GM18858 (cell line): ENCODE data around the gene SDHD.

Experiments
- ATAC-seq: cut with Tn5 transposase; IDR thresholded peaks from one replicate; pipeline ENCODE4 v1.9.1; 2021; ENCODE audit not compliant: unreplicated experiment

SDHD gene

DNA sequence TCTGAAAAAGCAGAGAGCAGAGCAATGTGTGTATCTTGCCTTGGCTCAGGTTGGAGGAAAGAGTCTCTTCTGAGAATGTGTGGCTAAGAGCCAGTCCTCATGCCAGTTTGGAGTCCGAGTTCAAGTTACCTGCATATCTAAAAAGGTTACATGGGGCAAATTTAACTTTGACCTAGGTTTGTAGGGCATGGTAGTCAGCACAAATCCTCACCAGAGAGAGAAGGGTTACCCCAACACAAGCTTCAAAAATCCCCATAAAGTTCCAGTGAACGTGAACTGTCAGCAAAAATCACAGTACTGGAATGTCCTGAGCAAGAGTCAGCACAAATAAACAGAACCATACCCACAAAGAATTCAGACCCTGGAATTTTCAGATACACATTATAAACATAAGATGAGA is 13.8 kb downstream of the SDHD start:
- no peak for ATAC-seq

DNA sequence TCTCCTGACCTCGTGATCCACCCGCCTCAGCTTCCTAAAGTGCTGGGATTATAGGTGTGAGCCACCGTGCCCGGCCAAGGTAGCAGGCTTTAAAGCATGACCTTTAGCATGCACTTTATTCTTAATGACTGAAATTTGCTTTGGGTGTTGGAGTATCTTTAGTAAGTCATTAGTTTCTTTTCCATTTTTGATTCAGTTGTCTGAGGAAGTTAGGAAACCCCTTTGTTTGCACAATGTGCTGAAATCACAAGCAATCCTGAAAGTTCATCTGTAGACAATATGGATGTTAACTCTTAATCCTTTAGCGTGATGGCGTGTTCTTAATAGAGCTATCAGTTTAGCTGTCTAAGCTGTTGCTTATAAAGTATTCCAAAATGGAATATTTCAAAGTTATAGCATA is 16.8 kb downstream of the SDHD start:
- no peak for ATAC-seq

DNA sequence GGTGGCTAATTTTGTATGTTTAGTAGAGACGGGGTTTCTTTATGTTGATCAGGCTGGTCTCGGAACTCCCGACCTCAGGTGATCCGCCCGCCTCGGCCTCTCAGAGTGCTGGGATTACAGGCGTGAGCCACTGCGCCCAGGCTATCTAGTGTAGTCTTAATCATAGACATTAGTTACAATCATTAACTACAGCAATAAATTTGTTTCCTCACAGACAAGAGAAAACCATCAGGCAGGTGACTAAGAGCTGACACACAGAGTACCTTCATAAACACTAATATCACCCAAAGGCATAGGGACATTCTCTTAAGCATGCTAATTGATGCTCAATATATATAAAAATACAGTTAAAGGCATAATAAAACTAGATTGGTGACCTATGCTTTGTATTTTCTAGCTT is 19.4 kb downstream of the SDHD start:
- ATAC-seq: no peak

DNA sequence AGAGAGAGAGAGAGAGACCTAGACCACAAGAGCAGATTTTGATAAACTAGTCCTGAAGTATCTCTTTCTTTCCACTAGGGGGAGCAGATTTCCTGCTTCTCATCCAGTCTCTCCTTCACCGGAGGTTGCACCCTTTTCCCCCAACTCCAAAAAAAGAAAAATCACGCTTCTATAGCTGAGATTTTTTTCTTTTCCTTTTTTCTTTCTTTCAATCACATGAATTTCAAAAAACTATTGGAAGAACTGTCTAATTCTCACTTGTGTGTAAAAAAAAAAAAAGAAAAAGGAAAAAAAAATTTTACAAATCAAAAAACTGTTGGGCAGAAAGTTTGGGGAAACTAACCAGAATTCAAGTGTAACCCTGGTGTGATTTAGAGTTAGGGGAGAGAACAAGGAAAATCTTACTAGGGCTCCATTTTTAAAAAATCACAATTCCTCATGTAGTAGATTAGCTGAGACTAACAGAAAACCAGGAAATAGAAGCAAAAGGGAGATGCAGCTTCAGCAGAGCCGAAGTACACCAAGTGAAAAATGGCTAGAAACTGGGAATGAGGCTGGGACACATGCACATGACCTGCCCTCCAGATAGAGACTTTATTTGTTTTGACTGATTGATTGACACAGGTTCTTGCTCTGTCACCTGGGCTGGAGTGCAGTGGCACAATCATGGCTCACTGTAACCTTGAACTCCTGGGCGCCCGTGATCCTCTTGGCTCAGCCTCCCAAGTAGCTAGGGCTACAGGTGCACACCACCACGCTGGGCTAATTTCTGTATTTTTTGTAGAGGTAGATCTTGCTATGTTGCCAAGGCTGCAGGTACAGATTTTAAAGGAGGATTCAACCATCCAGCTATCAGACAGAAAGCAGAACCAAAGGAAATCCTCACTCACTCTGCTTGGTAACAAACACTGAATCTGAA is 27.1 kb downstream of the SDHD start:
- no peak for ATAC-seq

DNA sequence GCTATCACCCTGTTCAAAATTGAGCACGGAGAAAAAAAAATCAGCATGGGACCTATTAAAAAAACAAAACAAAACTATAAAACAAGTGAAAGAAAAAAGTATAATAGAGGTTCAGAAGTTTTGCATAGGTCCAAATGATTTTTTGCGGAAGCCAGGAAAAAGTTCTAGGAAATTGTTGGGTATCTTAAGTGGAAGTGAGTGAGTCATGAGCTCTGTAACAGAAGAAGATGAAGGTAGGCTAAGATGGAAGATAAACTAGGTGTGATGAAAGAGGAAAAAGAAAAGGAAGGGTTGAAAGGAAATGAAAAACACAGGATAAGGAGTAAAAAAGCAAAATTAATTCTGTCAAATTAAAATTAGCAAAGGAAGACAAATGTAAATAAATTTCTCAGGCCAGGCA is 27.8 kb downstream of the SDHD start:
- ATAC-seq: no peak

DNA sequence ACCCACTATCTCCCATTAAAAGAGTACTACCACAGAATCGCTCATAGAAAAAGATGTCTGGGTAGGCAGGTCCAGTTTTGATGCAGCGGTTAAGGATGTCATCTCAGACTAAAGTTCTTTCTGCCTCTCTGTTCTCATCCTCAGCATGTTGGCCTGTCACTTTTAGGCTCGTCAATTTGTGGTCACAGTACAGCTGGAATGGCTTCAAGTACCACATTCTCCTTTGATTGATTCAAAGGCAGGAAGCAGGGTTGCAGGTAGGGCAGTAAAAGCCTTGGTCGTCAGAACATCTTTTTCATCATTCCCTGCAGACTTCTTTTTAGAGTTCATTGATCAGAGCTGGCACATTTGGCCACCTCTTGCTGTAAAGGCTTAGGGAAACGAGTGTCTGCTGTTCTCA is 28.7 kb downstream of the SDHD start:
- ATAC-seq: no peak

DNA sequence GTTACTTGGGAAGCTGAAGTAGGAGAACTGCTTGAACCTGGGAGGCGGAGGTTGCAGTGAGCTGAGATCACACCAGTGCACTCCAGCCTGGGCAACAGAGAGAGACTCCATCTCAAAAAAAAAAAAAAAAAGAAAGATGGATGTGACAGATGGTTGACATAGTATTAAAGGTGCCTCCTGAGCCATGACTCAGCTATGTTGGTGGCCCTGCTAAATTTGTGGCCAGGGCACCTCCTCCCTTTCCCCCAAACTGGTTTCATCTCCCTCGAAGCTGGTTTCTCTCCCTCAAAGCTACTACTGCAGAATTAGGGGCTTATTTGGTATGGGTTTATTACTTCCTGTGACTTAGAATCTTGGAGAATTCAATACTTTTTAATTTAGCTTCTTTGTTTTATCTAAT is 31.5 kb downstream of the SDHD start:
- no peak for ATAC-seq

DNA sequence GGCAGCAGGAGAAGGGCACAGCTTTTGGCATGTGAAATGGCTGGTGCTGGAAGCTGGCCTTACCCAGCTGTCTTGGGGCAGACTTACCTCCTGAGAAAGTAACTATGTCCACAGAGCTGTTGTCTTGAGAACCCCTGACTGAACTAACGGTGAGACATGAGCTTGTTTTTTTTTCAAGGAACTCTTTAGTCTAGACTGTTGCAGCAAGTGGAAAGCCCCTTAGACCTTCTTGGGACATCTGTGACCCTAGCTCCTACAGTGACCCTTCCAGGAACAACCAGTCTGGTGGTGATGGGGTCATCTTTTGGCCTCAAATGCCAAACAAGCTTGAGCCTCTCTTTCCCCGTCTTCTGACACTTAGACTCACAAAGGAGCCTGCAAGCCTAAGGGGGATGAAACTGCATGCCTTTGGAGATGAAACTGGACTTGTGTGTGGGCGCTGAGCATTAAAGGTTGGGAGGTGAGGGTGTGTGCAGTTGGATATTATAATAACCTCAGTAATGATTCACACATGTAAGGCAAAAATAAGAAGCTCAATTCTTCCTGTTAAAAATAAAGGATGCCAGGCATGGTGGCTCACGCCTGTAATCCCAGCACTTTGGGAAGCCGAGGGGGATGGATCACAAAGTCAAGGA is 35.4 kb downstream of the SDHD start:
- ATAC-seq: no peak

DNA sequence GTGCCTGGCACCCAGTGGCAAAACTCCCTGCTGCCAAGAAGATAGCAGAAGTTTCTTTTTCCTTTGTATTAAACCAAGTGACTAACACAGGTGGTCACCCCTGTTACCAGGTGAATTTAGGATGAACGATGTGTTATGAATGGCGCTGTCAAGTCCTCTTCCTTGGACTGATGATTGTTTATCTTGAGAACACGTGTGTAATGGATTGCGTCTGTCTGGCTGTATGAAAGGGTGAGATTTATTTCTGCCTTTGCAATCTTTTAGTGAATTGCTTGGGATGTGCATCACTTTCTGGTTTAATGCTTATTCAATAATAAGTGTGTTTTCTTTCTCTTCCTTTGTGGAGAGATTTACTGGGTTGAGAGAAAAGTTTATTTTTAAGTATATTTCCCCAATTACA is 36.5 kb downstream of the SDHD start:
- no peak for ATAC-seq

DNA sequence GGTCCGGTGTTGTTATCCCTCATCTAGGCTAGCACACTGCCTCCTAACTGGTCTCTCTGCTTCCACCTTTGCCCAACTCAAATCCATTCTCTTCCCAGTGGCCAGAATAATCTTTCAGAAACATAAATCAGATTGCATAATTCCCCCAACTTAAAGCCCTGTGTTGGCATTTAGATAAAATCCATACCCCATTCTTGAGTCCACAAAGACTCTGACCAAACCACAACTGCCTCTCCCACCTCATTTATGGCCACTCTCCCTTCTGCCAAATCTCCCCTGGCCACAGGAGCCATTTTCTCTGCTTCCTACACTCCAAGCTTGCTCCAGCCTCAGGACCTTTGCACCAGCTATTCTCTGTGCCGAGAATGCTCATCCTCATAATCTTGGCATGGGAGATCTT is 40.4 kb downstream of the SDHD start:
- ATAC-seq: no peak

DNA sequence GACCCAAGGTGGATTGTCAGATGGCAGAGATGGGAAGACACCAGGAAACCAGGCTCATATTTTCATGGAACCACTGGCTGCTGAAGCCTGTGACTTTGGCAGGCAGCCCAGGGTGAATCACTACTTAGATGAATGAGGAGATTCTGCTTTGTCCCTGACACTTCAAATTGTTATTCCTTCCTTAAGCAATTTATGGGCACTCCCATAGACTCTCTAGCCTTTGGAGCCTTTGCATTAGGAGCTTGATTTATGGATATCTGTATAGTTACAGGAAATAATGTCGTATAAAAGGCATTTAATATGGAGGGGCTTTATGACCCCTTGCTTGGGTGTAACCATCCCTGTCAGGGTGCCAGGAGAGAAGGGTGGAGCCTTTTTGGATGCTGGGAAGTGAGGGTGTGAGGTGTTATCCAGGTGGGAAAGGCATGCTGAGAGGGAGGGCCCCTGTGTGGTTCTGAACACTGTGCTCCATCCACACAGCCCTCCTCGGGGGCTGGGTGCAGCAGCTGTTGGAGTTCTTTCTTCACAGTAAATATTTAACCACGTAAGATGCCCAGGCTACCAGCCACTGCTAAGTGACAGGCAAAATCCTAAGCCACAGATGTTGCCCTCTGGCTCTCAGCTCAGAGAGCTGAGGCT is 41.9 kb downstream of the SDHD start:
- no peak for ATAC-seq

DNA sequence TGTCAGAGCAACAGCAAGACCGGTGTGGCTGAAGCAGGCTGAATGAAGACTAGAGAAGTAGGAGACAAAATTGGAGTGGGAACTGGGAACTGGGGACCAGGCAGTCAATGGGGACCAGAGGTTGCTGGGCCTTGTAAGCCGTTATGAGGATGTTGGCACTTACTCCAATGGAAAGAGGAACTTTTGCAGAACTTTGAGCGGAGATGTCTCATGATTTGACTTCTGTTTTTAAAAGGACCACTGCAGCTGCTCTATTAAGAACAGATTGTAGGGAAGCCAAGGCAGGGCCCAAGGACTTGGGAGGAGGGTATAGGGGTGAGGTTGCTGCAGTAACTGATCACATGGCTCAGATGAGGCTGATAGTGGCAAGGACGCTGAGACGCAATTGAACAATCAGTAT is 43.0 kb downstream of the SDHD start:
- no peak for ATAC-seq

DNA sequence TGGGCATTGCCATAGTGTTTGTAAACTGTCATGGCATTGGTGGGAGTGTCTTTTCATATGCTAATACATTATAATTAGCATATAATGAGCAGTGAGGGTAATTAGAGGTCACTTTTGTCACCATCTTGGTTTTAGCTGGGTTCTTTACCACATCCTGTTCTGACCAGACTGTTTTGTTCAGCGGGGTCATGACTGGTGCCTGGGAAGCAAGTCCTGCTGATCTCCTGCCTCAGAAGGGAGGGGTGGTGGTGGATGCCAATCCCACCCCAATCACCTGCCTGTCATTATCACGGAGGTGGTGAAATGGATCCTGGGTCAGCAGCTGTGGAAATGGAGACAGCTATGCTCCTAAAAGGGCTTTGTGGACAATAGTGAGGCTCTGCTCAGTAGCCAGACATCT is 46.1 kb downstream of the SDHD start:
- no peak for ATAC-seq

DNA sequence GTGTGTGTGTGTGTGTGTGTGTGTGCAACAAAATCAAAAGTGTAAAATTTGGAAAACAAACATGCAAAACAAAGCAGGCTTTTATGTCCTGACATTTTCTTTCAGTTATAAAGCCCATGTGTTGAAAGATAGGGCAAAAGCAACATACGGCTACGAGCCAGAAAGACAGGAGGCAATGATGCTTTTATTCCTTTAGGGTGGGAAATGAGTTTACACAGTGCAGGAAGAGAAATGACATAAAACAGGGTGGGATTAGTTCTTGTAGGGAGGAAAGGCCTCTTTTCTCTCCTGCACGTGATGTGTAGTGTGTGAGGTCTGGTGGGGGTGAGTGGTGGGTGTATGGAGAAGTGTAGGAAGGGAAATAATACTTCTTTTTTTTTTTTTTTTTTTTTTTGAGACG is 47.8 kb downstream of the SDHD start:
- ATAC-seq: no peak

DNA sequence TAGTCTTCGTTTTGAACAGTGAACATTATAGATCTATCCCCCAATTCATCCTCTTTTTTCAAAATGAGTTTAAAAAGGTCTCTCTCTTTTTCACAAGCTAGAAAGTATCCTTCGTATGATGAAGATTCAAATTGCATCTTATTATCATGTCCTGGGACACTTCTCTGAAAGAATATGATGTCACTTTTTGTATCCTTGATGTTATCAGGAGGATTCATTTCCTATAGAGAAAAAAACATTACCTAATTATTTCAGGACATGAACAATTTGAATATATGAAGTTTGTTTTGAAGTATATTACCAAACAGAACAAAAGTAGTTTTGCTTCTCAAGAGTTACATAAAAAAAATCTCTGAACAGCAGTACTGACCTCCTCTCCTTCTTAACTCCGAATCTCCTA is 56.9 kb downstream of the SDHD start:
- ATAC-seq: no peak
